ENCODE results near the gene ADIPOR1. TPM values are rescaled to one million over a fixed set of nuclear protein-coding genes. Genes with fewer than 3 reads are reported as not detected.
"Not testable (repeated sequence)": the region's sequence is repeated elsewhere in the genome, so short reads cannot be mapped to it uniquely, and the experiment has no call there.

The ADIPOR1 gene
- total RNA-seq, 2 donors from 2014 or later: 69.7 to 90.4 TPM

GRCh38 chr1:202903808-202904207 is 54.3 kb downstream of the ADIPOR1 start:
- intact Hi-C loops (cut with DNase I, micrococcal nuclease); ATAC-seq: not testable (repeated sequence)

GRCh38 chr1:202901555-202901954 is 56.6 kb downstream of the ADIPOR1 start:
- DNase-seq (no peak), ATAC-seq (no peak)
- intact Hi-C loops (cut with DNase I, micrococcal nuclease): no loop called here

More at GRCh38 chr1:202903808-202904207, 54.3 kb downstream of the ADIPOR1 start:
- not testable (repeated sequence) for DNase-seq

DNA sequence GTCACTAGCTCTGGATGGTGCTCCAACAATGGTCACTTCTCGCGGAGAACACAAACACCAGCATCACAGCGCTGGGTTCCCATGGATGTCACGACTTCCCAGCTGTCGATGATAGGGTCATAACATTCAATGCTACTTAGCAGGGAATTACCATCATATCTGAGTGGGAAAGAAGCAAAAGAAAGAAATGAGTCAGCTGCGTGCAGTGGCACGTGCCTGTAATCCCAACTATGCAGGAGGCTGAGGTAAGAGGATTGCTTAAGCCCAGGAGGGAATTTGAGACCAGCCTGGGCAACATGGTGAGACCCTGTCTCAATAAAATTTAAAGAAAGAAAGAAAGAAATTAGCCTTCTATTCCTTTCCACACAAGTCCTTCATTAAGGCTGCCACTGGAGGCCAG is 65.6 kb downstream of the ADIPOR1 start:
- no peak for ATAC-seq
- intact Hi-C loops (cut with DNase I, micrococcal nuclease): no loop called here
- no peak for DNase-seq

Other genes starting within 250 kb of the ADIPOR1 start
- gene SYT2, start 247.9 kb downstream of the ADIPOR1 start, total RNA-seq: under 1 TPM; 0.06 to 0.42 TPM
- gene KDM5B, start 149.9 kb downstream of the ADIPOR1 start, total RNA-seq: 10 to 100 TPM; 63.1 to 65.5 TPM
- gene PCAT6, start 147.4 kb downstream of the ADIPOR1 start, total RNA-seq: 1 to 10 TPM; 1.2 to 1.4 TPM
- 10 to 100 TPM; 12.0 to 14.3 TPM for gene RABIF, start 69.2 kb downstream of the ADIPOR1 start, total RNA-seq
- 10 to 100 TPM; 28.9 to 35.0 TPM for gene KLHL12, start 31.1 kb downstream of the ADIPOR1 start, total RNA-seq
- 10 to 100 TPM; 21.2 to 31.9 TPM for gene CYB5R1, start 8.9 kb upstream of the ADIPOR1 start, total RNA-seq
- 10 to 100 TPM; 91.5 to 97.1 TPM for gene TMEM183A, start 49.1 kb upstream of the ADIPOR1 start, total RNA-seq
- gene PPFIA4, start 68.2 kb upstream of the ADIPOR1 start, total RNA-seq: 1 to 10 TPM in 1 of 2 donors, under 1 TPM in 1; 0.58 to 1.7 TPM
- gene MYOG, start 127.7 kb upstream of the ADIPOR1 start, total RNA-seq: not detected
- under 1 TPM; 0.37 to 0.39 TPM for gene ADORA1, start 169.4 kb upstream of the ADIPOR1 start, total RNA-seq
- not detected for gene MYBPH, start 217.5 kb upstream of the ADIPOR1 start, total RNA-seq
- gene CHI3L1, start 228.4 kb upstream of the ADIPOR1 start, total RNA-seq: 1 to 10 TPM in 1 of 2 donors, under 1 TPM in 1; 0.67 to 3.0 TPM

Data from left colon (tissue), 2 donors.